Small intestine (tissue), 7 donors: ENCODE results near the gene BST2. TPM values are rescaled to one million over a fixed set of nuclear protein-coding genes. Genes with fewer than 3 reads are reported as not detected.
A peak's percentile ranks its signal among the peaks of the same experiment; 100 is the strongest.

Experiments used
- DNase-seq, 2 donors: peaks; one replicate each; pipeline versions ENCODE4 v3.0.0 to v3.0.0-alpha.2; 2013
- FAIRE-seq: peaks from 2 replicates; lab custom pipeline; 2012; peaks lifted over from hg19 to GRCh38; lab: Jason Lieb, UNC
- H3K27ac ChIP-seq, 3 donors: one replicate each; pipeline ENCODE4 v1.5.1; 2013; ENCODE audit warnings: low read length in 2 of 3, mild to moderate bottlenecking in 2 of 3, control low read depth in 1 of 3, inconsistent platforms in 1 of 3, low read depth in 1 of 3, moderate library complexity in 1 of 3
- H3K27me3 ChIP-seq, 3 donors: one replicate each; pipeline ENCODE4 v1.6.1; 2013; ENCODE audit warnings: low read length in 3 of 3, inconsistent platforms in 1 of 3; ENCODE audit not compliant: control insufficient read depth in 3 of 3, insufficient read depth in 3 of 3
- H3K36me3 ChIP-seq, 3 donors: one replicate each; pipeline ENCODE4 v1.6.1; 2013; ENCODE audit warnings: low read length in 3 of 3, inconsistent platforms in 1 of 3, low read depth in 1 of 3, mild to moderate bottlenecking in 1 of 3, moderate library complexity in 1 of 3; ENCODE audit not compliant: control insufficient read depth in 3 of 3, insufficient read depth in 2 of 3
- H3K4me1 ChIP-seq, 3 donors: one replicate each; pipeline ENCODE4 v1.6.1; 2013; ENCODE audit warnings: low read length in 2 of 3, inconsistent platforms in 1 of 3, low read depth in 1 of 3, mild to moderate bottlenecking in 1 of 3, moderate library complexity in 1 of 3; ENCODE audit not compliant: control insufficient read depth in 3 of 3, insufficient read depth in 2 of 3
- H3K4me3 ChIP-seq, 3 donors: one replicate each; pipeline ENCODE4 v1.5.1; 2013; ENCODE audit warnings: low read length in 3 of 3, control low read depth in 1 of 3, inconsistent platforms in 1 of 3, low read depth in 1 of 3, mild to moderate bottlenecking in 1 of 3, moderate library complexity in 1 of 3
- H3K9me3 ChIP-seq, 2 donors: one replicate each; pipeline ENCODE4 v1.6.1; 2013; ENCODE audit warnings: low read depth in 1 of 2, low read length in 1 of 2; ENCODE audit not compliant: control insufficient read depth in 2 of 2, insufficient read depth in 1 of 2
- WGBS, 3 donors: extraction: QIAGEN DNeasy Blood & Tissue Kit; methylation state at CpG; one replicate each; pipeline ENCODE4 v1.1.7; 2013; 5-methylcytosine and 5-hydroxymethylcytosine counted together
- polyA plus RNA-seq, 4 donors: library from polyadenylated mRNA; stranded (reverse) in 3 of 4; unstranded in 1 of 4; fragments of 200-250 nt in 3 of 4; fragments of 120-200 nt in 1 of 4; gene quantifications; one replicate each; pipeline versions ENCODE4 v1.2.1 to v1.2.3, GENCODE V29; 2013
- donor health status: healthy with polysubstance abuse.
- donor health status: control.
- donor health status: control.
- donor health status: Bipolar disorder and iron deficiency.
- donor health status: healthy.

Gene BST2
- polyA plus RNA-seq, 4 donors: 4.5 to 128 (median 40.2) TPM

DNA sequence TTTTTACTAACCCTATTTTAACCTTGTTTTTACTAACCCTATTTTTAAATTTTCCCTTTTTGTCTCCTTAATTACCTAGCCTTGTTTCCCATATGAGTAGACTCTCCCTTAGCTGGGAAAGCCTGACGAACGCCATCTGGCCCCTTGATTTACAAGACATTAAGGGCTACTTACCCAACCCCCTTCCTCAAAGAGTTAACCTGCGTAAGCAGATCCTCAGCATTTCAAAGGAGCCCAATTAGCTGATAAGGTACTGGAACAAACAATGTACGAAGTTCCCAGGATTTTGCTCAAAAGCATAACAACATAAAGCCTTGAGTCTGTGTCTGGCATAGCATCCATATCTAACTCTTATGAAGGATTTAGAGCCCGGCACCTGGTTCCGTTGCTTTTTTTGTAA lies 9.7 kb upstream of the BST2 start:
- Histone ChIP-seq H3K27ac (no peak overlapping the region), H3K4me1 (peaks cover 0 to 3% (median 2%) of the 10 kb centered on the region in 3 donors), H3K9me3 (no peaks in the 10 kb centered on the region), H3K36me3 (no peaks in the 10 kb centered on the region), H3K27me3 (peaks cover 0 to 2% (median 0%) of the 10 kb centered on the region in 3 donors), H3K4me3 (no peak overlapping the region)
- no peak for FAIRE-seq
- DNase-seq: no peak
- 83 to 88% (median 84%) methylated on average over 6 of the region's 6 CpGs for WGBS, 3 donors

DNA sequence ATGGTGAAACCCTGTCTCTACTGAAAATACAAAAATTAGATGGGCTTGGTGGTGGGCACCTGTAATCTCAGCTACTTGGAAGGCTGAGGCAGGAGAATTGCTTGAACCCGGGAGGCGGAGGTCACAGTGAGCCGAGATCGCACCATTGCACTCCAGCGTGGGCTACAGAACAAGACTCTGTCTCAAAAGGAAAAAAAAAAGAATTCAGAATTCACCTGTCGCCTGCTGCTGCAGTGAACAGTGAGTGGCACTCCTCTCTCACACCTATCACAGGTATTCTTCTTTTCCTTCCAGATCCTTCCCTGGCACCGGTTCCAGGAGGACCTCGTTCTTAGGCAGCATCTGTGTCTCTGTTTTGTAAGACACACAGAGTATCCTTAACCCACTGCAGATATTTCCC lies 8.7 kb upstream of the BST2 start:
- H3K4me3 ChIP-seq: no peak overlapping the region
- DNase-seq: no peak
- no peak overlapping the region for H3K27ac ChIP-seq
- no peak for FAIRE-seq
- 92 to 95% (median 94%) methylated on average over 8 of the region's 8 CpGs for WGBS, 3 donors
- H3K4me1 ChIP-seq: peaks cover 0 to 3% (median 2%) of the 10 kb centered on the region in 3 donors
- peaks cover 0 to 2% (median 0%) of the 10 kb centered on the region in 3 donors for H3K27me3 ChIP-seq
- H3K36me3 ChIP-seq: no peaks in the 10 kb centered on the region
- H3K9me3 ChIP-seq: no peaks in the 10 kb centered on the region

GRCh38 chr19:17411801-17412200 lies 6.4 kb upstream of the BST2 start:
- H3K9me3 ChIP-seq: no peaks in the 10 kb centered on the region
- H3K4me1 ChIP-seq: peaks cover 0 to 3% (median 0%) of the 10 kb centered on the region in 3 donors
- DNase-seq (no peak), FAIRE-seq (no peak)
- H3K27ac ChIP-seq: peak overlapping the region in 2 of 3 donors; percentile 35 to 51
- H3K36me3 ChIP-seq: no peaks in the 10 kb centered on the region
- H3K27me3 ChIP-seq: peaks cover 0 to 2% (median 0%) of the 10 kb centered on the region in 3 donors
- no peak overlapping the region for H3K4me3 ChIP-seq
- WGBS, 3 donors: 85 to 95% (median 90%) methylated on average over 11 of the region's 11 CpGs

DNA sequence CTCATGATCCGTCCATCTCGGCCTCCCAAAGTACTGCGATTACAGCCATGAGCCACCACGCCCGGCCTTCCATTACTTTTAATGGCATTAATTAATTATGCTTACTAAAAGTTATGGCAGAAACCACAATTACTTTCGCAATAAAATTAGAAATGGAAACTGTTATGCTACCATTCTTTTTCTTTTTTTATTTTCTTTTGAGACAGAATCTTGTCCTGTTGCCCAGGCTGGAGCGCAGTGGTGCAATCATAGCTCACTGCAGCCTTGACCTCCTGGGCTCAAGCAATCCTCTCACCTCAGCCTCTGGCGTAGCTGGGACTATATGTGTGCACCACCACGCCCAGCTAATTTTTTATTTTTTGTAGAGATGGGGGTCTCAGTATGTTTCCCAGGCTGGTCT lies 4.6 kb upstream of the BST2 start:
- no peaks in the 10 kb centered on the region for H3K9me3 ChIP-seq
- no peak overlapping the region for H3K4me3 ChIP-seq
- FAIRE-seq (no peak), DNase-seq (no peak)
- H3K27me3 ChIP-seq: peaks cover 0 to 2% (median 0%) of the 10 kb centered on the region in 3 donors
- no peaks in the 10 kb centered on the region for H3K36me3 ChIP-seq
- 85 to 95% (median 94%) methylated on average over 9 of the region's 9 CpGs for WGBS, 3 donors
- H3K4me1 ChIP-seq: peaks cover 0 to 9% (median 0%) of the 10 kb centered on the region in 3 donors
- H3K27ac ChIP-seq: no peak overlapping the region

DNA sequence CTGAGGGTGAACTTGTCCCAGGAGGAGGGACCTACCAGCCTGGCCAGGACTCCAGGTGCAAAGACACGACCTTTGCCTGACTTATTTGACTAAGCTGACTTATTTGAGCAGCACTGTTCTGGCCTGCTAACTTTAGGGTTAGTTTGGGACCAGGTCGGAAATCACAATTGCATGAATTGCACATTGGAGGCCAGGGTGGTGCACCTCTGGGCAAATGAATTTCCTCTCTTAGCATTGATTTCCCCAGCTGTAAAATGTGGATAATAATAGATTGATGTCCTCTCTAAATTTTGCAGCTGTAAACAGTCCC lies 1.4 kb upstream of the BST2 start:
- FAIRE-seq (no peak), DNase-seq (peak in 1 of 2 donors; percentile 43)
- no peaks in the 10 kb centered on the region for H3K27me3 ChIP-seq
- no peaks in the 10 kb centered on the region for H3K9me3 ChIP-seq
- H3K36me3 ChIP-seq: no peaks in the 10 kb centered on the region
- peak overlapping the region in 1 of 3 donors; percentile 40 for H3K4me3 ChIP-seq
- H3K4me1 ChIP-seq: peaks cover 0 to 6% (median 0%) of the 10 kb centered on the region in 3 donors
- 0 to 22% (median 6%) methylated on average over 2 of the region's 2 CpGs for WGBS, 3 donors
- peak overlapping the region in 2 of 3 donors; percentile 83 to 93 for H3K27ac ChIP-seq

GRCh38 chr19:17406046-17406886 lies 836 bp upstream of the BST2 start:
- WGBS, 3 donors: 35 to 53% (median 42%) methylated on average over 10 of the region's 10 CpGs
- H3K4me1 ChIP-seq: peaks cover 0 to 6% (median 0%) of the 10 kb centered on the region in 3 donors
- no peaks in the 10 kb centered on the region for H3K36me3 ChIP-seq
- DNase-seq (peak in 1 of 2 donors; percentile 20), FAIRE-seq (no peak)
- no peaks in the 10 kb centered on the region for H3K9me3 ChIP-seq
- H3K27me3 ChIP-seq: peaks cover 0 to 2% (median 0%) of the 10 kb centered on the region in 3 donors
- H3K27ac ChIP-seq: peak overlapping the region; percentile 46 to 93 (median 83)
- H3K4me3 ChIP-seq: peak overlapping the region; percentile 9 to 40 (median 18)

DNA sequence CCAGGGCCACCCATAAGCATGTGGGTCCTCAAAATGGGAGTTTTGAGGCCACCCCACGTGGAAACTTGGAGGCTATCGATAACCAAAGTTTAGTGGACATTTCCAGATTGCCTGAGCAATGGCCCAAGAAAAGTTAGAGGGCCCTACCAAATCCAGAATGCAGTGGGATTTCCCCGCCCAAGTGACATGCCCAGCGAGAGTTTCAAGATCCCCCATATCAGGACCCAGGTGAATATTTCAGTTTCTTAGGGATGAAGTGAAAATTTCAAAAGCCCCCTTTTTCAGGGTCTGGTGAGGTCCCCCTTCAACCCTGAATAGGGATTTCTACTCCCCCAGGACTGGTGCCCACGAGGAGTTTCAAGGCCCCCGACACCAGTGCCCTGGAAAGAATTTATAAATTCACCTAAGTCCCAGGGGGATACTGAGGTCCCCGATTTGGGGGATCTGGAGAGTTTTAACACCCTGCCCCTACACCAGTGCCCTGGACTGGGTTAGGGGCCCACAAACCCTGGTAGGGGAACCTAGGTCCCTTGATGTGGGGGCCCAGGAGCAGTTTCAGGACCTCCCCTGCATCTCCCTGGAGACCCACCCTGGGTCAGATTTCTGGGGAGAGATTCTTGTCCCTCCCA lies 695 bp downstream of the BST2 start:
- FAIRE-seq: no peak
- H3K4me1 ChIP-seq: peaks cover 0 to 6% (median 0%) of the 10 kb centered on the region in 3 donors
- peak overlapping the region; percentile 24 to 40 (median 31) for H3K4me3 ChIP-seq
- peak overlapping the region; percentile 6 to 93 (median 46) for H3K27ac ChIP-seq
- no peaks in the 10 kb centered on the region for H3K36me3 ChIP-seq
- no peak for DNase-seq
- WGBS, 3 donors: 56 to 85% (median 59%) methylated on average over 7 of the region's 7 CpGs
- no peaks in the 10 kb centered on the region for H3K9me3 ChIP-seq
- H3K27me3 ChIP-seq: peaks cover 0 to 2% (median 0%) of the 10 kb centered on the region in 3 donors

DNA sequence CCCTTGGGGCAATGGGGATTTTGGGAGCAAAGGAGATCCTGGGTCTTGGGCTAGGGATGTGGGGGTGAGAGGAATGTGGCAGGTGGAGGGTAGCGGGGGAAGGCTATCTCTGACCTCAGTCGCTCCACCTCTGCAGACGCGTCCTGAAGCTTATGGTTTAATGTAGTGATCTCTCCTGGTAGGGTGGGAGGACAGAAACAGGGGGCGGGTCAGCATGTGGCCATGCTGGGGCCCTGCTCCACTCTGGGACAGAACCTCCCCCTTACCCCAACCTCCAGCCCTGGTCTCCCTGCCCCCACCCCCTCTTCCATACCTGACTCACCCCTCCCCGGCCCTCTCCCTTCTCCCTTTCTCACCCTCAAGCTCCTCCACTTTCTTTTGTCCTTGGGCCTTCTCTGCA lies 1.4 kb downstream of the BST2 start:
- no peak for DNase-seq
- peaks cover 0 to 6% (median 0%) of the 10 kb centered on the region in 3 donors for H3K4me1 ChIP-seq
- FAIRE-seq: no peak
- no peaks in the 10 kb centered on the region for H3K36me3 ChIP-seq
- peak overlapping the region in 1 of 3 donors; percentile 93 for H3K27ac ChIP-seq
- no peaks in the 10 kb centered on the region for H3K9me3 ChIP-seq
- peaks cover 0 to 2% (median 0%) of the 10 kb centered on the region in 3 donors for H3K27me3 ChIP-seq
- H3K4me3 ChIP-seq: no peak overlapping the region
- 70 to 74% (median 73%) methylated on average over 5 to 6 of the region's 6 CpGs for WGBS, 3 donors
